Measurements from ENCODE around the gene GRIFIN. TPM values are rescaled to one million over a fixed set of nuclear protein-coding genes. Genes with fewer than 3 reads are reported as not detected.

Gene GRIFIN
- total RNA-seq, 1 donor from 2014 or later = not detected

DNA sequence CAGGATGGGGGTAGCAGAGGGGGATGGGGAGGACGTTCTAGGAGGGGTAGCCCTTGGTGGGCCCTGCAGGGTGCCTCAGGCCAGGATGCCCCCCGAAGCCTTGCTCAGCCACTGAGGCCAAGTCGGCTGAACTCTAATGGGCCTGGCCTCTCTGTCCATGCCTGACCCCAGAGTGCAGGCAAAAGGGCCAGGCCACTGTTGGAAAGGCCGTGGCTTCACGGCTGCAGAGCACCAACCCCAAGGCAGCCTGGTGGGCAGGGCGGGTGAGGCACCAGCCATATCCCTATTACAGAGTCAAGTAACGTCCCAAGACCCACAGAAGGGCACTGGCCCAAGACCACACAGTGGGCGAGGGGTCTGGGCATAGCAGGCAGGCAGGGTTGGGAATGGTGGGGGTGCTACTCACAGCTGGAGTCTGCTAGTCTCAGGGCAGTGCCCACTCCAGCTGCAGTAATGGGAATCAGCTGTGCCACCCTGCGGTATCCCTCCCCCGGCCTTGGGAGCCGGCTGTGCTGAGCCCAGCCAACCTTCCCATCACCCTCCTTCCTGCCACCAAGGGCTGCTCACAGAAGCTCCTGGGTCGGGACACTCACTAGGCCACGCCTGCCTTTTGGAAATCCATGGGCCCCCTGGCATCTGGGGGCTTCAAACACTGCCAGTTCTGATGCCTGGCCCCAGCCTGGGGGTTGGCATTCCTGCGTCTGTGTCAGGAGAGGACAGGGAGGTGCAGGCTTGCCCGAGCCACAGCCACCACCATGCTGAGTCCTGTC, 39.4 kb upstream of the GRIFIN start:
- Mint-ChIP-seq H3K9me3 (ENCODE audit: unreplicated experiment) (no peaks in the 10 kb centered on the region), H3K4me1 (ENCODE audit: unreplicated experiment) (peaks cover 53% of the 10 kb centered on the region), H3K27me3 (ENCODE audit: unreplicated experiment) (no peaks in the 10 kb centered on the region), H3K4me3 (ENCODE audit: unreplicated experiment) (no peak overlapping the region), H3K36me3 (ENCODE audit: unreplicated experiment) (no peaks in the 10 kb centered on the region), H3K27ac (ENCODE audit: unreplicated experiment) (peak overlapping the region; percentile 79)
- TF ChIP-seq, protein P1, sequence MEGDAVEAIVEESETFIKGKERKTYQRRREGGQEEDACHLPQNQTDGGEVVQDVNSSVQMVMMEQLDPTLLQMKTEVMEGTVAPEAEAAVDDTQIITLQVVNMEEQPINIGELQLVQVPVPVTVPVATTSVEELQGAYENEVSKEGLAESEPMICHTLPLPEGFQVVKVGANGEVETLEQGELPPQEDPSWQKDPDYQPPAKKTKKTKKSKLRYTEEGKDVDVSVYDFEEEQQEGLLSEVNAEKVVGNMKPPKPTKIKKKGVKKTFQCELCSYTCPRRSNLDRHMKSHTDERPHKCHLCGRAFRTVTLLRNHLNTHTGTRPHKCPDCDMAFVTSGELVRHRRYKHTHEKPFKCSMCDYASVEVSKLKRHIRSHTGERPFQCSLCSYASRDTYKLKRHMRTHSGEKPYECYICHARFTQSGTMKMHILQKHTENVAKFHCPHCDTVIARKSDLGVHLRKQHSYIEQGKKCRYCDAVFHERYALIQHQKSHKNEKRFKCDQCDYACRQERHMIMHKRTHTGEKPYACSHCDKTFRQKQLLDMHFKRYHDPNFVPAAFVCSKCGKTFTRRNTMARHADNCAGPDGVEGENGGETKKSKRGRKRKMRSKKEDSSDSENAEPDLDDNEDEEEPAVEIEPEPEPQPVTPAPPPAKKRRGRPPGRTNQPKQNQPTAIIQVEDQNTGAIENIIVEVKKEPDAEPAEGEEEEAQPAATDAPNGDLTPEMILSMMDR (IDR thresholded peaks at IDR 0.05) = no peak
- DNase-seq (ENCODE audit: extremely low spot score, unreplicated experiment) = no peak

GRCh38 chr7:2514473-2515423, 38.5 kb upstream of the GRIFIN start:
- Mint-ChIP-seq H3K27me3 (ENCODE audit: unreplicated experiment) (no peaks in the 10 kb centered on the region), H3K36me3 (ENCODE audit: unreplicated experiment) (no peaks in the 10 kb centered on the region), H3K4me1 (ENCODE audit: unreplicated experiment) (peaks cover 47% of the 10 kb centered on the region), H3K9me3 (ENCODE audit: unreplicated experiment) (no peaks in the 10 kb centered on the region), H3K27ac (ENCODE audit: unreplicated experiment) (no peak overlapping the region), H3K4me3 (ENCODE audit: unreplicated experiment) (no peak overlapping the region)
- no peak for DNase-seq (ENCODE audit: extremely low spot score, unreplicated experiment)
- TF ChIP-seq, protein P1 (IDR thresholded peaks at IDR 0.05) = no peak

DNA sequence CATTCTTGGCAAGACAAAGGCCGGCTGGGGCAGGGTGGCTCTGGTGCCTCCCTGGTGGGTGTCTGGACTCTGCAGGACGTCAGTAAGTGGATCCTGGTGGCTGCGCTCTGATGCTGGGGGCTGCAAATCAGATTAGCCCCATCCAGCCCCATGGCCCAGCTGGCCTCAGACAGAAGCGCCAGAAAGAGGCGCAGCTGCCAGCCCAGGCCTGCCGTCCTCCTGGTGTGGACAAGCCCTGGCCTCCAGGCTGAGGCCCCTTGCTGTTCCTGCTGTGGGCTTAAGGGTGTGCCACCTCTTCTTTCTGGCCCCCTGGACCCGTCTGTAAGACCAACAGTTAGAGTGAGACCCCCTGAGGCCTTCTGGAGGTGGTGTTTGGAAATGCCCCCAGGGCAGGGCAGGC, 37.5 kb upstream of the GRIFIN start:
- Mint-ChIP-seq H3K36me3 (ENCODE audit: unreplicated experiment) (no peaks in the 10 kb centered on the region), H3K4me1 (ENCODE audit: unreplicated experiment) (peaks cover 51% of the 10 kb centered on the region), H3K27ac (ENCODE audit: unreplicated experiment) (no peak overlapping the region), H3K9me3 (ENCODE audit: unreplicated experiment) (no peaks in the 10 kb centered on the region), H3K27me3 (ENCODE audit: unreplicated experiment) (no peaks in the 10 kb centered on the region), H3K4me3 (ENCODE audit: unreplicated experiment) (no peak overlapping the region)
- DNase-seq (ENCODE audit: extremely low spot score, unreplicated experiment) = no peak
- TF ChIP-seq, protein P1 (IDR thresholded peaks at IDR 0.05) = no peak

- TF ChIP-seq, protein P1 (IDR thresholded peaks at IDR 0.05) = no peak
- H3K27ac Mint-ChIP-seq (ENCODE audit: unreplicated experiment) = peak overlapping the region; percentile 34
- no peaks in the 10 kb centered on the region for H3K9me3 Mint-ChIP-seq (ENCODE audit: unreplicated experiment)
- H3K4me3 Mint-ChIP-seq (ENCODE audit: unreplicated experiment) = no peak overlapping the region
- no peak for DNase-seq (ENCODE audit: extremely low spot score, unreplicated experiment)
- H3K27me3 Mint-ChIP-seq (ENCODE audit: unreplicated experiment) = no peaks in the 10 kb centered on the region
- peaks cover 53% of the 10 kb centered on the region for H3K4me1 Mint-ChIP-seq (ENCODE audit: unreplicated experiment)
- no peaks in the 10 kb centered on the region for H3K36me3 Mint-ChIP-seq (ENCODE audit: unreplicated experiment)
These were observed 36.5 kb upstream of the GRIFIN start for GRCh38 chr7:2512713-2513112.

- Mint-ChIP-seq H3K27me3 (ENCODE audit: unreplicated experiment) (no peaks in the 10 kb centered on the region), H3K27ac (ENCODE audit: unreplicated experiment) (no peak overlapping the region), H3K36me3 (ENCODE audit: unreplicated experiment) (no peaks in the 10 kb centered on the region), H3K4me3 (ENCODE audit: unreplicated experiment) (no peak overlapping the region), H3K4me1 (ENCODE audit: unreplicated experiment) (peaks cover 52% of the 10 kb centered on the region), H3K9me3 (ENCODE audit: unreplicated experiment) (no peaks in the 10 kb centered on the region)
- TF ChIP-seq, protein P1 (IDR thresholded peaks at IDR 0.05) = no peak
- no peak for DNase-seq (ENCODE audit: extremely low spot score, unreplicated experiment)
These were observed 36.0 kb upstream of the GRIFIN start for GRCh38 chr7:2512179-2512661.

Data from osteocyte (in vitro differentiated cells).